GM12874 (cell line): ENCODE results near the gene CDHR4.

Experiments used
- TF ChIP-seq, protein P1 (sequence below): IDR thresholded peaks from 2 replicates; pipeline ENCODE4 v1.5.1; 2011; ENCODE audit warnings: low read depth, mild to moderate bottlenecking, control low read depth, low read length, moderate library complexity; ENCODE audit not compliant: insufficient read depth

The CDHR4 gene

DNA sequence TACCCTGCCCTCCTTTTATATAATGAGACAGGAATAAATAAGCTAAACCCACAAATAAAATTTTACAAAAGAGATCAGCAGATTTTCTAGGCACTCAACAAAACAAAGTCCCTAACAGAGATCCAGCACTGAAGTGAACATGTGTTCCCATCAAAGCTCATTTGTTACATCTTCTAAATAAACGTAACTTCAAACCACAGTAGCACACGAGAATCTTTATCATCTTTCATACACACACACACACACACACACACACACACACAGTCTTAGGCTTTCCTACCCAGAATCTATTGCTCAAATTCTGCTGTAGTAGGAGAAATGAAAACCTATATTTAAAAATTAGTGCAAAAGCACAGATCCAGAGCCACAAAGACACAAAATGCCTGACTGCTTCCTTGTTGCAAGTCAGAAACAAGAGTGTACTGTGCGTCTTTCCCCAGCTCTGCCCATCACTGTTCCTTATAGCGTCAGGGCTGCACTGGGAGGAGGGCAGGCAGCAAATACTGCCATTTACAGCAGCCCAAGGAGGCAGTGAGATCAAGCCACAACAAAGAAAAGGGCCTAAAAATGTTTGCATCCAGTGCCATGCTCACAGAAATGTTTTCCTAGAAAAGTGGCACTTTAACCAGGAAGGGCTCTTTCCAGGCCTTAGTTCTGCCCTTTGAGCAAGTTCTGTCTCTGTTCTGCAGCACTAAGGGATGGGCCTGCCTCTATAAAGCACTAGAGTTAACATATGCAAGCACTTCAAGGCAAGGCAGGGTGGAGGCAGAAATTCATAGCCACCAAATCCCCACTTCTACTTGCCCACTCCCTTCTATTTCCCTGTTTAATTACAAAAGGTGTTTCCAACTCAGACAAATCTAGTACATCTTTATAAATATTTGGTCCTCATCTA lies 19.3 kb downstream of the CDHR4 start:
- TF ChIP-seq, protein P1, sequence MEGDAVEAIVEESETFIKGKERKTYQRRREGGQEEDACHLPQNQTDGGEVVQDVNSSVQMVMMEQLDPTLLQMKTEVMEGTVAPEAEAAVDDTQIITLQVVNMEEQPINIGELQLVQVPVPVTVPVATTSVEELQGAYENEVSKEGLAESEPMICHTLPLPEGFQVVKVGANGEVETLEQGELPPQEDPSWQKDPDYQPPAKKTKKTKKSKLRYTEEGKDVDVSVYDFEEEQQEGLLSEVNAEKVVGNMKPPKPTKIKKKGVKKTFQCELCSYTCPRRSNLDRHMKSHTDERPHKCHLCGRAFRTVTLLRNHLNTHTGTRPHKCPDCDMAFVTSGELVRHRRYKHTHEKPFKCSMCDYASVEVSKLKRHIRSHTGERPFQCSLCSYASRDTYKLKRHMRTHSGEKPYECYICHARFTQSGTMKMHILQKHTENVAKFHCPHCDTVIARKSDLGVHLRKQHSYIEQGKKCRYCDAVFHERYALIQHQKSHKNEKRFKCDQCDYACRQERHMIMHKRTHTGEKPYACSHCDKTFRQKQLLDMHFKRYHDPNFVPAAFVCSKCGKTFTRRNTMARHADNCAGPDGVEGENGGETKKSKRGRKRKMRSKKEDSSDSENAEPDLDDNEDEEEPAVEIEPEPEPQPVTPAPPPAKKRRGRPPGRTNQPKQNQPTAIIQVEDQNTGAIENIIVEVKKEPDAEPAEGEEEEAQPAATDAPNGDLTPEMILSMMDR, result no peak

DNA sequence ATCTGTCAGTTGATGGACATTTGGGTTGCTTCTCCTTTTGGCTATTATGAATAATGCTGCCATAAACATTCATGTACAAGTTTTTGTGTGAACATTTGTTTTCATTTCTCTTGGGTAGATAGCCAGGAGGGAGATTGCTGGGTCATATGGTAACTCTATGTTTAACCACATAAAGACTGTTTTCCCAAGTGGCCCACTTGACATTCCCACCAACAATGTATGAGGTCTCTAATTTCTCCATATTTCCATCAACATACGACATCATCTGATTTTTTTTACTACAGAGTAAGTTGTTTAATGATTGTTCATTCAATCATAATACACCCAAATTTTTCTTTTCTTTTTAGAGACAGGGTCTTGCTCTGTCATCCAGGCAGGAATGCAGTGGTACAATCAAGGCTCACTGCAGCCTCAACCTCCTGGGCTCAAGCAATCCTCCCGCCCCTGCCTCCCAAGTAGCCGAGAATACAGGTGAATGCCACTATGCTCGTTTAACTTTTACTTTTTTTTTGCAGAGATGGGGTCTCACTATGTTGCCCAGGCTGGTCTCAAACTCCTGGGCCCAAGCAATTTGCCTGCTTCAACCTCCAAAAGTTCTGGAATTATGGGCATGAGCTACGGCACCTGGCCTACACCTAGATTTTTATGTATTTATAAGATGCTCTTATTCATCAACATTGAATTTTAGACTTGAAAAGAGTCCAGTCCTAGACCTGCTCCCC lies 20.2 kb downstream of the CDHR4 start:
- TF ChIP-seq, protein P1, result no peak

DNA sequence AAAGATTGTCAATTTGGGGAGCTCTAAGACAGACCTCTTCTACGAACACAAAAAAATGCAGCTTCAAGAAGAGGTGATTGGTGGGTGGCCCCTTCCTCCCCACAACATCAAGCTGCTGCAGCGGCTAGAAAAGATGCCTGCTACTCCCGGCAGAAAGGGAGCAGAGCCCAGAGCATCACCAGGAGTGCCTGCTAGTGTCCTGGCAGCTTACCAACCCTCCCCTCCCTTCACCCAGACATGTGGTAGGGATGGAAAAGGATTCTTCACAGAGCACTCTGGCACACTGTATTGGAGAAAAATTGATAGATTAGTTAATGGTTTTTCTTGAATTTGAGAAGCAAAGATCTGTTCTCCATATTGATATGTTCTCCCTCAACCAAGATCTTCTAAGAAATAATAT lies 24.1 kb downstream of the CDHR4 start:
- TF ChIP-seq, protein P1, result no peak

DNA sequence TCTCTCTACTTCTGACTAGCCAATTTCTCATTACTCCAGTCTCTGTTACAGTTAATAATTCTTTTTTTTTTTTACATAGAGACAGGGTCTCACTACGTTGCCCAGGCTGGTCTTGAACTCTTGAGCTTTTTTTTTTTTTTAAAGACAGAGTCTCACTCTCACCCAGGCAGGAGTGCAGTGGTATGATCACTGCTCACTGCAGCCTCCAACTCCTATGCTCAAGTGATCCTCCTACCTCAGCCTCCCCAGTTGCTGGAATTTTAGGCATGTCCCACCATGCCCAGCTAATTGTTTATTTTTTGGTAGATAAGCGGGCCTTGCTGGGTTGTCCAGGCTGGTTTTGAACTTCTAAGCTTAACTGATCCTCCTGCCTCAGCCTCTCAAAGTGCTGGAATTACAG lies 27.0 kb downstream of the CDHR4 start:
- TF ChIP-seq, protein P1, result no peak

DNA sequence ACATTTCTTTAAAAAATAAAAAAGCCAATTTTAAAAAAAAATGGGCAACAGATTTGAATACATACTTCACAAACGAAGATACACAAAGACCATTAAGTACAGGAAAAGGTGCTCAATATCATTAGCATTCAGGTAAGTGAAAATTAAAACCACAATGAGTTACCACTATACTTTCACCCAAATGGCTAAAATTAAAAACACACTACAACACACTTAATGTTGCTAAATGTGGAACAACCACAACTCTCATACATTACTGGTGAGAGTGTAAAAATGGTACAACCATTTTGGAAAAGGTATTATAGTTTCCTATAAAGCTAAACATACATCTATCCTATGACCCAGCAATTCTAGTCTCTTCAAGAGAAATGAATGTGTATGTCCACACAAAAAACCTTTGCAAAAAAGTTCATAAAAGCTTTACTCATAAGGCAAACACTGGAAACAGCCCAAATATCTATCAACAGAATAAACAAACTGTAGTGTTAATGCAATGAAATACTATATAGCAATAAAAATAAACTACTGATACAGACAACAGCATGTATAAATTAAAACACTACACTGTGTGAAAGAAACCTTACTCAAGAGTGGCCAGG lies 28.2 kb downstream of the CDHR4 start:
- TF ChIP-seq, protein P1, result no peak

DNA sequence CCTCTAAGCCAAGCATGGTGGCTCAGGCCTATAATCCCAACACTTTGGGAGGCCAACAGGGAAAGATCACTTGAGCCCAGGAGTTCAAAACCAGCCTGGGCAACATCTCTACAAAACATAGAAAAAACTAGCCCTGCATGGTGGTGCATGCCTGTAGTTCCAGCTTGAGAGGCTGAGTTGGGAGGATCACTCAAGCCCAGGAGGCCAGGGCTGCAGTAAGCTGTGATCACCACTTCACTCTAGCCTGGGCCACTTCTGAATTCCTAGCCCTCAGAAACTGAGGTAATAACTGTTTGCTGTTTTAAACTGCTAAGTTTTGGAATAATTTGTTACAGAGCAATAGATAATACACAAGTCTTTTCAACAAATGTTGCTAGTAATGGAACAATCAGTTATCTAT lies 29.7 kb downstream of the CDHR4 start:
- TF ChIP-seq, protein P1, result no peak

DNA sequence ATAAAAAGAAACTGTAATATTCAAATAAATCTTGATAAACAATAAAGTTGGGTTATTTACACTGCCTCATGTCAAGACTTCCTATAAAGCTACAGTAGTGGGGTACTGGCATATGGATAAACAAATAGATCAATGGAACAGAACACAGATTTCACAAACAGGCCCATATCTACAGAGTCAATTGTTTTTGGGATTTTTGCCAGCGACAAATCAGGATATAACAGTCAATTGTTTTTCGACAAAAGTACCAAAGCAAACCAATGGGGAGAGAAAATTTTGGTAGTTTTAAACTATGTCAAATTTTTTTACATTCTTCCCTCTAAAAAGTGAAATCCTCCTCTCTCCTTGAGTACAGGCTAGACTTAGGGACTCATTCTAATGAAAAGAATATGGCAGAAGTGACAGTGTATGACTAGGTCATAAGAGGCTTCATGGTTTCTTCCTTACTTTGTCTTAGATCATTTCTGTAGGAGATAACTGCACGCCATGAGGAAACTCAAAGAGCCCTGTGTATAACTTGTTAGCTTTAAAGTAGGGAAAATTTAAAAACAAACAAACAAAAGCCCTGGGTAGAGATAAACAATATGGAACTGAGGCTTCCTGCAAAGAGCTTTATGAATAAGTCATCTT lies 30.3 kb downstream of the CDHR4 start:
- TF ChIP-seq, protein P1, result no peak
